Inferior parietal cortex (tissue), 1 donor: ENCODE data around the gene DMRTC1.
"Not testable (repeated sequence)": the region's sequence is repeated elsewhere in the genome, so short reads cannot be mapped to it uniquely, and the experiment has no call there.

Experiments used
- DNase-seq: peaks from one replicate; pipeline ENCODE4 v3.0.0-alpha.2; 2016; ENCODE audit errors: extremely low spot score

The DMRTC1 gene

GRCh38 chrX:72943819-72944169 lies at the start of gene DMRTC1:
DMRTC1 (minus strand) TSS chrX:72943837; CDS start chrX:72875694, 68,143 bp downstream.
- DNase-seq, result not testable (repeated sequence)

DNA sequence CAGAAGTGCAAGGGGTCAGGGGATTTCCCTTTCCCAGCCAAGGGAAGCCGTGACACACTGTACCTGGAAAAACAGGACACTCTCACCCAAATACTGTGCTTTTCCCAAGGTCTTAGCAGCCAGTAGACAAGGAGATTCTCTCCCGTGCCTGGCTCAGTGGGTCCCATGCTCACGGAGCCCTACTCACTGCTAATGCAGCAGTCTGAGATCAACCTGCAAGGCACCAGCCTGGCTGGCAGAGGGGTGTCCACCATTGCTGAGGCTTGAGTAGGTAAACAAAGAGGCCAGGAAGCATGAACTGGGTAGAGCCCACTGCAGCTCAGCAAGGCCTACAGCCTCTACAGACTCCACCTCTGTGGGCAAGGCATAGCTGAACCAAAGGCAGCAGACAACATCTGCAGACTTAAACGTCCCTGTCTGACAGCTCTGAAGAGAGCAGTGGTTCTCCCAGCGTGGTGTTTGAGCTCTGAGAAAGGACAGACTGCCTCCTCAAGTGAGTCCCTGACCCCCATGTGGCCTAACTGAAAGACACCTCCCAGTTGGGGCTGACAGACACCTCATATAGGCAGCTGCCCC lies 37.3 kb upstream of the DMRTC1 start:
- not testable (repeated sequence) for DNase-seq

DNA sequence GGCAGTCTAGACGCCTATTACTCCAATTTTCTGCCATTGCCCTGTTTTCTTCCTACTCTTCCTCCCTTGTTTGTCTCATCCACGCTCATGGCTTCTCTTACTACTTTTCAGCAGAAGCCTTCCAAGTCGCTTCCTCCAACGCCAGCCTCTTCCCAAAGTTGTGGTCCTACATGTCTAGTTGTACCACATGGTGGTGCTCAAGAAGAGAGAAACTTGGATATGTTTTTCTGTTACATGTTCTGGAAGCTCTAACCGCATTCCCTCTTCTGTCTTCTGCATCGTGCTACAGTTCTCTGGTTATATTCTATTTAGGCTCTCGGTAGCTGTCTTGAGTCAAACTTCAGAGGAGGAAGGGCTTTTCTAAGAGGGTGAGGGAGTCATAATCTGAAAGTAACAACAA lies 31.2 kb upstream of the DMRTC1 start:
- not testable (repeated sequence) for DNase-seq

DNA sequence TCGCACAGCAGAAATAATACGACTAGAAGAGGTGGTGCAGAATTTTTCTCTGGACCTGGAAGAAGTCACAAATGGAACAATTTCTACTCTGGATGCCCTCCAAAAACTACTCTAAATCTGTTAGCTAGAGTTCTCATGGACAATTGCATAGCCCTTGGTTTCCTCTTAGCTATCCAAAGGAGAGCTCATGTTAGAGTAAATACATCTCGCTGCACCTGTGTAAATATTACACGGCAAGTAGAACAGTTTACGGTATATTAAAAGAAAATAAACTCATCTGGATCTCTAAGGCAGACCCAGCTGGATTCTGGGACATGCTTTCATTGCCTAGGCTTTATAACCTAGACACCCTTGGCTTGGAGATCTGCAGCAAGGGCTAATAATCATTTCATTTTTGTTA lies 28.2 kb upstream of the DMRTC1 start:
- not testable (repeated sequence) for DNase-seq

GRCh38 chrX:72959971-72960370 lies 16.3 kb upstream of the DMRTC1 start:
- not testable (repeated sequence) for DNase-seq

DNA sequence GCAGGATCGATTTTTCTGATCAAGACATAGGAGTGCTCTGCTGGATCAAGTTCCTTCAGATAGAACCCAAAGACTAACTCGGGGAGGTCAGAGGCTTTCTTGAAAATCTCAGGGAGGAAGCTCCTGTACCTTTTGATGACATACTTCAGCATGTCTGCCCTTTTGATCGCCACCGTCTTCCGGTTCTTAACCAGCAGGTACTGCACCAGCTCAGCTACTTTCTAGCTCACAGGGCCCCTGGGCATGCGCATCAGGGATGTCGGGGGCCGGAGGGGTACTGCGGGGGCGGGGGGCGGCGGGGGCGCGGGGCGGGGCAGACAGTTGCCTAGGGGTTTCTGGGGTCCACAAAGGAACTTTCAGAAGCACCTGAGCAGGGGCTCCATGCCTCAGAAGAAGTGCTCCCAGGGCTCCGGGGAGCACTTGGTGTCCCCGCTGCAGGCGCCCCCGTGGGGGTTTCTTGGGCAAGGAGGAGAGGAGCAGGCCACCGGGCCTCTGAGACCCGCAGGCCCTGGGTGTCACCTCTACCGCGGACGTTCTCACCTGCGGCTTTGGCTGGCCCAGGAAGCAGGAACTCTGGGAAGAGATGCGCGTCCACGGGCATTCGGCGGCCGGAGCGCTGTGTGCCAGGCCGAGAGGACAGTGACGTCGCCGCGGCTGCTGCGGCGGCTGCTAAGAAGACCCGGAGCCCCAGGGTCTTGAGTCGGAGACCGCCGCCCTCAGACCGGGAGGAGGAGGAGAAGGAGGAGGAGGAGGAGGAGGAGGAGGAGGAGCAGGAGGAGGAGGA lies 410 bp downstream of the DMRTC1 start:
- not testable (repeated sequence) for DNase-seq

DNA sequence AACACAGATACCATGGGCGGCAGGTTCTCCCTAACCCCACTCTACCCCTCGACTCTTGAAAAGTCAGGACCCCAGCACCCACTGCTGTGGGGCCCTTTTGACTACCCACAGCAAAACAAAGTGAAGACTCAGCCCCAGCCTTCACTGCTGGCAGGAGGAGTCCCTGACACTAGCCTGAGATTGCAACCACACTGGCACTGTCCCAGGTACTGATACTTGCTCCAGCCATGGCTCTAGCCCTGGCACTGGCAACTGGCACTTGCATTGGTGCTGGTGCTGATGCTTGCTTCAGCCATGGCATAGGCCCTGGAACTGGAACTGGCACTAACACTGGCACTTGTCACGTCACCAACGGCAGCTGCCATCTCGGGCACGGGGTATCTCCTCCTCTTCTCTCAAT lies 1.4 kb downstream of the DMRTC1 start:
- not testable (repeated sequence) for DNase-seq

GRCh38 chrX:72937906-72938305 lies 5.7 kb downstream of the DMRTC1 start, which contains the start of gene FAM236A:
FAM236A (plus strand) TSS chrX:72938206; CDS start chrX:72938263, 57 bp downstream.
- DNase-seq, result not testable (repeated sequence)

- not testable (repeated sequence) for DNase-seq
Measured at GRCh38 chrX:72936882-72937455, 6.7 kb downstream of the DMRTC1 start.

- not testable (repeated sequence) for DNase-seq
Measured at GRCh38 chrX:72936455-72936854, 7.2 kb downstream of the DMRTC1 start.

- not testable (repeated sequence) for DNase-seq
Measured at GRCh38 chrX:72932283-72932682, 11.4 kb downstream of the DMRTC1 start.

GRCh38 chrX:72916096-72916495 lies 27.5 kb downstream of the DMRTC1 start:
- DNase-seq, result not testable (repeated sequence)

GRCh38 chrX:72912315-72912714 lies 31.3 kb downstream of the DMRTC1 start, which contains the start of gene FAM236C:
FAM236C (plus strand) TSS chrX:72912615; CDS start chrX:72912715, 100 bp downstream.
- not testable (repeated sequence) for DNase-seq

GRCh38 chrX:72889740-72890139 lies 53.9 kb downstream of the DMRTC1 start:
- not testable (repeated sequence) for DNase-seq

DNA sequence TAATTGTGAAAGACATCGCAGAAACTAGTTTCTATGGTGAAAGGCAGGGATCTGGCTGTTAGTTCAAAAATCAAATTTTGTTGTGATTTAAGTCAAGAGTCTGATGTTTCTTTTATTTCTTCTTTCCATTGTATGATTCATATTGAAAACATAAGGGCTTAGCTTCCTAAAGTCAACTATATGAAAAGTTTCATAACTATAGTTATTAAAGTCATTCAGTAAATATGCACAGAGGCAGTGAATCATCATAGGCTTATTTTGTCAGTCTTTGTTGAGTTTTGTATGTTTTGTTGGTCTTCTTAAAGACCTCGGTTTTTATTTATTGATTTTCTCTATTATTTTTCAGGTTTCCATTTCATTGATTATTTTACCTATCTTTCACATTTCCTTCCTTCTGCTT lies 60.7 kb downstream of the DMRTC1 start:
- not testable (repeated sequence) for DNase-seq

DNA sequence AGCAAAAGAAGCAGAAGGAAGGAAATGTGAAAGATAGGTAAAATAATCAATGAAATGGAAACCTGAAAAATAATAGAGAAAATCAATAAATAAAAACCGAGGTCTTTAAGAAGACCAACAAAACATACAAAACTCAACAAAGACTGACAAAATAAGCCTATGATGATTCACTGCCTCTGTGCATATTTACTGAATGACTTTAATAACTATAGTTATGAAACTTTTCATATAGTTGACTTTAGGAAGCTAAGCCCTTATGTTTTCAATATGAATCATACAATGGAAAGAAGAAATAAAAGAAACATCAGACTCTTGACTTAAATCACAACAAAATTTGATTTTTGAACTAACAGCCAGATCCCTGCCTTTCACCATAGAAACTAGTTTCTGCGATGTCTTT lies 106.1 kb downstream of the DMRTC1 start:
- not testable (repeated sequence) for DNase-seq

- not testable (repeated sequence) for DNase-seq
Measured at GRCh38 chrX:72830701-72831100, 112.9 kb downstream of the DMRTC1 start.
